A673 (cell line): ENCODE data around the gene TINAGL1. TPM values are rescaled to one million over a fixed set of nuclear protein-coding genes. Genes with fewer than 3 reads are reported as not detected.

Experiments used
- BruUV-seq: library from RNA; stranded (reverse); fragments of 400-500 nt; replicated peaks from 2 replicates; lab custom pipeline; 2021; lab: Mats Ljungman, UMichigan
- CTCF ChIA-PET: fragments of 300-600 bp; sonication (Branson Sonifier 250); formaldehyde crosslinking; loops from one replicate; lab custom pipeline; 2022; ENCODE audit warnings: antibody characterized with exemption; lab: Charles Lee
- POLR2A ChIA-PET: fragments of 300-600 bp; sonication (Branson Sonifier 250); formaldehyde crosslinking; loops from one replicate; lab custom pipeline; 2022; ENCODE audit warnings: antibody characterized with exemption; ENCODE audit not compliant: low non-redundant PET; lab: Charles Lee
- DNase-seq: peaks from one replicate; pipeline ENCODE4 v3.0.0-alpha.2; 2015; ENCODE audit warnings: low spot score
- H3K27ac ChIP-seq: fragments of 200-600 bp; sonication (generic); 2 replicates; pipeline ENCODE4 v1.5.1; 2016; ENCODE audit warnings: mixed run types, low read depth, mild to moderate bottlenecking, mixed read lengths, antibody characterized with exemption, low read length; ENCODE audit not compliant: poor library complexity, severe bottlenecking
- H3K27me3 ChIP-seq: fragments of 200-600 bp; sonication (generic); replicated peaks from 2 replicates; pipeline ENCODE4 v1.6.1; 2017; ENCODE audit warnings: mixed run types, low read depth, mild to moderate bottlenecking, mixed read lengths, antibody characterized with exemption, low read length; ENCODE audit not compliant: insufficient read depth, poor library complexity
- H3K36me3 ChIP-seq: fragments of 200-600 bp; sonication (generic); 2 replicates; pipeline ENCODE4 v1.6.1; 2016; ENCODE audit warnings: mixed run types, mild to moderate bottlenecking, mixed read lengths, antibody characterized with exemption, low read length; ENCODE audit not compliant: insufficient read depth, poor library complexity, severe bottlenecking
- H3K4me1 ChIP-seq: fragments of 200-600 bp; sonication (generic); 2 replicates; pipeline ENCODE4 v1.6.1; 2017; ENCODE audit warnings: mixed run types, mild to moderate bottlenecking, mixed read lengths, antibody characterized with exemption, low read length; ENCODE audit not compliant: insufficient read depth, poor library complexity, severe bottlenecking
- H3K4me3 ChIP-seq: fragments of 200-600 bp; sonication (generic); 2 replicates; pipeline ENCODE4 v1.5.1; 2016; ENCODE audit warnings: low read depth, mixed run types, mild to moderate bottlenecking, mixed read lengths, low read length; ENCODE audit not compliant: poor library complexity, severe bottlenecking
- H3K9me3 ChIP-seq: fragments of 200-600 bp; sonication (generic); 2 replicates; pipeline ENCODE4 v1.6.1; 2016; ENCODE audit warnings: mixed run types, low read depth, mild to moderate bottlenecking, mixed read lengths, antibody characterized with exemption, low read length; ENCODE audit not compliant: poor library complexity, severe bottlenecking
- EZH2 ChIP-seq: fragments of 200-600 bp; sonication (generic); IDR thresholded peaks from 2 replicates; pipeline ENCODE4 v1.6.1; 2017; ENCODE audit warnings: borderline replicate concordance, low read depth, mild to moderate bottlenecking, mixed read lengths, antibody characterized with exemption, low read length; ENCODE audit not compliant: poor library complexity, severe bottlenecking
- intact Hi-C: fragments of 100-400 bp; cut with micrococcal nuclease; formaldehyde crosslinking; loops from one replicate; pipeline ENCODE4 v1.10.0; 2022; ENCODE audit not compliant: unreplicated experiment
- total RNA-seq: library from RNA; stranded (reverse); gene quantifications from 2 replicates; pipeline ENCODE4 v1.2.3, GENCODE V29; 2021
- TF ChIP-seq, protein P1 (sequence below): fragments of 300-800, 200-600 bp; sonication (generic); conservative IDR thresholded peaks from 2 replicates; pipeline ENCODE4 v1.5.1; 2017; ENCODE audit warnings: low read depth, mild to moderate bottlenecking, antibody characterized with exemption, low read length, moderate library complexity, mixed read lengths

The TINAGL1 gene
- total RNA-seq, 1 experiment from 2014 or later, result not detected

GRCh38 chr1:31548907-31549808, 27.2 kb upstream of the TINAGL1 start:
- ChIA-PET POLR2A (no interaction called here), CTCF (interaction anchor here (0.5 to 2.2 kb wide), 12 partner anchors 9 to 415 kb away, joined by 3 to 24 read pairs (median 3); no protein-coding TSS in a partner anchor)
- H3K36me3 ChIP-seq, result no peaks in the 10 kb centered on the region
- H3K27me3 ChIP-seq, result no peaks in the 10 kb centered on the region
- peak overlapping the region; percentile 34 for H3K4me3 ChIP-seq
- intact Hi-C loops, result loop anchor here (2.0 to 5.0 kb wide), 4 partner anchors 87 to 367 kb away; no protein-coding TSS in a partner anchor
- no TSS peak for BruUV-seq
- no peaks in the 10 kb centered on the region for H3K9me3 ChIP-seq
- DNase-seq, result peak; percentile 92
- H3K27ac ChIP-seq, result no peak overlapping the region
- H3K4me1 ChIP-seq, result peaks cover 12% of the 10 kb centered on the region
- no peak for TF ChIP-seq EZH2
- TF ChIP-seq, protein P1, sequence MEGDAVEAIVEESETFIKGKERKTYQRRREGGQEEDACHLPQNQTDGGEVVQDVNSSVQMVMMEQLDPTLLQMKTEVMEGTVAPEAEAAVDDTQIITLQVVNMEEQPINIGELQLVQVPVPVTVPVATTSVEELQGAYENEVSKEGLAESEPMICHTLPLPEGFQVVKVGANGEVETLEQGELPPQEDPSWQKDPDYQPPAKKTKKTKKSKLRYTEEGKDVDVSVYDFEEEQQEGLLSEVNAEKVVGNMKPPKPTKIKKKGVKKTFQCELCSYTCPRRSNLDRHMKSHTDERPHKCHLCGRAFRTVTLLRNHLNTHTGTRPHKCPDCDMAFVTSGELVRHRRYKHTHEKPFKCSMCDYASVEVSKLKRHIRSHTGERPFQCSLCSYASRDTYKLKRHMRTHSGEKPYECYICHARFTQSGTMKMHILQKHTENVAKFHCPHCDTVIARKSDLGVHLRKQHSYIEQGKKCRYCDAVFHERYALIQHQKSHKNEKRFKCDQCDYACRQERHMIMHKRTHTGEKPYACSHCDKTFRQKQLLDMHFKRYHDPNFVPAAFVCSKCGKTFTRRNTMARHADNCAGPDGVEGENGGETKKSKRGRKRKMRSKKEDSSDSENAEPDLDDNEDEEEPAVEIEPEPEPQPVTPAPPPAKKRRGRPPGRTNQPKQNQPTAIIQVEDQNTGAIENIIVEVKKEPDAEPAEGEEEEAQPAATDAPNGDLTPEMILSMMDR, result peak; percentile 94

DNA sequence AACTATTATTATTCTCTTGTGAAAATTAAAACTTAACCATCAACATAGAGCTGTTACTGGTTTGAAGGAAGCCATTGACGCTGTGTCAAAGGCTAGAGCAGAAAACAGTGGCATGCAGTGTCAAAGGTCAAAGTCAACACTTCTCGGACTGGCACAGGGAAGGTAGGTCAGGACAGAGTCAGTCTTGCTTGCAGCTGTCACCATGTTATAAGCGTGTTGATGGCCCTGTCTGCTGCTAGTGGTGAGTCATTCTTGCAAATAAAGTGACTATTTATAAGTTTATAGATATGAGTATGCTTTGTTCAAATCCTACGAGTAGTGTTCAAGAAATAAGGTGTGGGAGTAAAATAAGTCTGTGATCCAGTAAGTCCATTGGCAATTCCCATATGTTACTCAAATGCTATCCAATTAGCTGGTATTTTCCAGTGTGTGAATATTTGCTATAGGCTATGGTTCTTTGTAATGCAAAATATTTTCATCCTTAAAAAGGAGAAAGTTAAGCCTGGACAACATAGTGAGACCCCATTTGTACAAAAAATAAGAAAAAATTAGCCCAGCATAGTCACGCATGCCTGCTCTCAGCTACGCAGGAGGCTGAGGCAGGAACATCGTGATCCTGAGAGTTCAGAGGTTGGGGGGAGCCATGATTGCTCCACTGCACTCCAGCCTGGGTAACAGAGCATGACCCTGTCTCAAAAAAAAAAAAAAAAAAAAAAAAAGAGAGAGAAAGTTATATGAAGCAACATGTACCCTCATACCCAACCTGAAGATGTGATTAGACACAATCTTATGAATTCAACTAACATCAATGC, 26.3 kb upstream of the TINAGL1 start:
- no peaks in the 10 kb centered on the region for H3K36me3 ChIP-seq
- no TSS peak for BruUV-seq
- peaks cover 12% of the 10 kb centered on the region for H3K4me1 ChIP-seq
- no peak overlapping the region for H3K27ac ChIP-seq
- TF ChIP-seq EZH2, result no peak
- TF ChIP-seq, protein P1, result no peak
- POLR2A ChIA-PET, result no interaction called here
- intact Hi-C loops, result loop anchor here (2.0 to 5.0 kb wide), 4 partner anchors 88 to 368 kb away; no protein-coding TSS in a partner anchor
- no peaks in the 10 kb centered on the region for H3K9me3 ChIP-seq
- no peak for DNase-seq
- peak overlapping the region; percentile 34 for H3K4me3 ChIP-seq
- H3K27me3 ChIP-seq, result no peaks in the 10 kb centered on the region
- CTCF ChIA-PET, result interaction anchor here (0.8 to 2.2 kb wide), 6 partner anchors 10 to 366 kb away, joined by 3 to 24 read pairs (median 4); no protein-coding TSS in a partner anchor

DNA sequence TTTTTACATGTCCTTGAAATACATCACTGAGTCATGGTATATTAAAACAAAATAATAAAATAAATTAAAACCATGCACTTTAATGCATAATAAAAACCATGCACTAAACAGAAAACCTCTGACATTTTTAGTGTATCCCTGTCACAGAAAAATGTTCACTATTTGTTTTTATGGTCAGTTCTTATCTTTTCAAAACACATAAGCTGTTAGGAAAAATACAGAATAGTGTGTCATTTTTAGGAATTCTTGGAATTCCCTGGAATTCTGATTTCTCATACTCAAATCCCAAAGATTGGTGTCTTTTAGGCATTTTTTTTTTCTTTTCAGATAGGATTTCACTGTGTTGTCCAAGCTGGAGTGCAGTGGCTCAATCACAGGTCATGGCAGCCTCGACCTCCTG, 25.1 kb upstream of the TINAGL1 start:
- no peak for DNase-seq
- TF ChIP-seq, protein P1, result no peak
- TF ChIP-seq EZH2, result no peak
- Histone ChIP-seq H3K9me3 (no peaks in the 10 kb centered on the region), H3K36me3 (no peaks in the 10 kb centered on the region), H3K4me3 (no peak overlapping the region), H3K27ac (no peak overlapping the region), H3K27me3 (no peaks in the 10 kb centered on the region), H3K4me1 (peaks cover 12% of the 10 kb centered on the region)
- BruUV-seq, result no TSS peak
- intact Hi-C loops, result no loop called here
- CTCF ChIA-PET, result interaction anchor here (0.5 kb wide), 1 partner anchor 370 kb away, joined by 7 read pairs; no protein-coding TSS in a partner anchor
- POLR2A ChIA-PET, result no interaction called here
